ENCODE data around the gene AP1G1.

AP1G1 gene

DNA sequence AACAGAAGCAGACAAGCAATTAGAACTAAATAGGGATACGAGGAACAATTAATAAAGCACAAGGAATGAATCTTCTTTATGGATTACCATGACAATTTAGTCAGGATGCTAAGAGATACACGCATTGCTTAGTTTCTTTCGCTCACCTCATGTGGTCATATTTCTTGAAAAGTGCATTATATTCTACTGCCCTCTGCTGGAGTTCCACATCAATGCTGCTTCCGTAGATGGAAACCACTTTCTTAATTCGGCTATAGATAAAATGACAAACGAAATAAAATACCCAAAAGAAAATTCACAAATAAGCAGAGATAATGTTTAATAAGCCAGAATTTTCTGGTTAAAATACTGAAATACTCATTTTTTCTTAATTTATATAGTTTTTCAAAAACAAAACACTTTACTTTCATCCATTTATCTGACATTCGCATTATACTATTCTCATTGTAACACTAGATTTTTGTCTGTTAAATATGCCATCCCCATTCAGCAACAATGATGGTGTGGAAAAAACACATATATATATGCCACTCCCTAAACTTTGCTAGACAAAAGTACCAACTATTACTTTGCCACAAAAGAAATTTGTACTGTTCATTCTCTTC is 62.1 kb downstream of the AP1G1 start:
- TF ChIP-seq, protein P1, sequence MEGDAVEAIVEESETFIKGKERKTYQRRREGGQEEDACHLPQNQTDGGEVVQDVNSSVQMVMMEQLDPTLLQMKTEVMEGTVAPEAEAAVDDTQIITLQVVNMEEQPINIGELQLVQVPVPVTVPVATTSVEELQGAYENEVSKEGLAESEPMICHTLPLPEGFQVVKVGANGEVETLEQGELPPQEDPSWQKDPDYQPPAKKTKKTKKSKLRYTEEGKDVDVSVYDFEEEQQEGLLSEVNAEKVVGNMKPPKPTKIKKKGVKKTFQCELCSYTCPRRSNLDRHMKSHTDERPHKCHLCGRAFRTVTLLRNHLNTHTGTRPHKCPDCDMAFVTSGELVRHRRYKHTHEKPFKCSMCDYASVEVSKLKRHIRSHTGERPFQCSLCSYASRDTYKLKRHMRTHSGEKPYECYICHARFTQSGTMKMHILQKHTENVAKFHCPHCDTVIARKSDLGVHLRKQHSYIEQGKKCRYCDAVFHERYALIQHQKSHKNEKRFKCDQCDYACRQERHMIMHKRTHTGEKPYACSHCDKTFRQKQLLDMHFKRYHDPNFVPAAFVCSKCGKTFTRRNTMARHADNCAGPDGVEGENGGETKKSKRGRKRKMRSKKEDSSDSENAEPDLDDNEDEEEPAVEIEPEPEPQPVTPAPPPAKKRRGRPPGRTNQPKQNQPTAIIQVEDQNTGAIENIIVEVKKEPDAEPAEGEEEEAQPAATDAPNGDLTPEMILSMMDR (conservative IDR thresholded peaks at IDR 0.05), result peak; percentile 81
- H3K27ac ChIP-seq, result no peak overlapping the region

DNA sequence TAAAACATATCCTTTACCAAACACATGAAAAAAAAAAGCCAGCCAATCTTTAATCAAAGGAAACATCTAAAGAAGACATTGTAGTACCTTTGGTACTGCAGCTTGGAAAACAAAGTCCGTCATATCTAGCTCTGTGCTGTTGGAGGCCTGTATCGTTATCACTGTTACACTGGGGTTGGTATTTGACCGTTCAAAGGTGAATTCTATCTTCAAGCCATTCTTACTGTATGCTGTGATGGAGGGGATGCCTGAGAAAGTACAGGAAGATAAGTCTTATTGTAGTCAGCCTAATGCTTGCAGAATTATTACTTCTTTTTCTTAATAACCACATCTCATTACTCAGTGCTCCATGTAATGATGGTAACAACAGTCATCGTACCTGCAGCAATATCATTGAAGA is 69.8 kb downstream of the AP1G1 start:
- no peak overlapping the region for H3K27ac ChIP-seq
- TF ChIP-seq, protein P1 (conservative IDR thresholded peaks at IDR 0.05), result no peak

DNA sequence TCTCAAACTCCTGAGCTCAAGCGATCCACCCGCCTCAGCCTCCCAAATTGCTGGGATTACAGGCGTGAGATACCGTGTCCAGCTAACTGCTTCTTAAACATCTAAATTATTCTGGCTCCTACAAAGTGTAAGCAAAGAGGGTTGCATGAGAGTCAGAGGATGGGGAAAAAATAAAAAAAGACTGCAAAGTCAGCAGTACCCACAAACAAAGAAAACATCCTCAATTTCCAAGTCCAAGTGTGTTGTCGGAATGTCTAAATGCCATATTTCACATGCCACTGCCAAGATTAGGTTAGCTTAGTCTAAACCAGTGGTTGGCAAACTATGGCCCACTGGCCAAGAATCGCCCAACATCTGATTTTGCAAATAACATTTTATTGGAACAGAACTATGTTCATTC is 71.1 kb downstream of the AP1G1 start:
- TF ChIP-seq, protein P1 (conservative IDR thresholded peaks at IDR 0.05), result no peak
- H3K27ac ChIP-seq, result no peak overlapping the region

DNA sequence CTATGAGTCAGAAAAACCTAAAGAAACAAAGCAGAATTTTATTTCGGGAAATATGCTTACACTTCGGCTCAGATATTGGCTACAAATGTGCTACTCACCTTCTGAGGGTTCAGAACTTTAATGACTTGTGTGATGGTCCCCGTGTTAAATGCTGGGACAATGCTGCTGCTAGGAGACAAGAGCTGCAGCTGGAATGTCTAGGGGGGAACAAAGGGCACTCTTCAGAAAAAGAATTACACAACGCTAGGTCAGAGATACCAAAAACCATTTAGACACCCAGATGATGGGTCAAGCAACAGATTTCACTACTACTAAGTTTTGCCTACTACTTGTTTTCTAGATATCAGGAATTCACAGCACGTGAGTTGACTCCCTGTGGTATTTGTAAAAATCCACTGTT is 74.1 kb downstream of the AP1G1 start:
- no peak overlapping the region for H3K27ac ChIP-seq
- TF ChIP-seq, protein P1 (conservative IDR thresholded peaks at IDR 0.05), result no peak

DNA sequence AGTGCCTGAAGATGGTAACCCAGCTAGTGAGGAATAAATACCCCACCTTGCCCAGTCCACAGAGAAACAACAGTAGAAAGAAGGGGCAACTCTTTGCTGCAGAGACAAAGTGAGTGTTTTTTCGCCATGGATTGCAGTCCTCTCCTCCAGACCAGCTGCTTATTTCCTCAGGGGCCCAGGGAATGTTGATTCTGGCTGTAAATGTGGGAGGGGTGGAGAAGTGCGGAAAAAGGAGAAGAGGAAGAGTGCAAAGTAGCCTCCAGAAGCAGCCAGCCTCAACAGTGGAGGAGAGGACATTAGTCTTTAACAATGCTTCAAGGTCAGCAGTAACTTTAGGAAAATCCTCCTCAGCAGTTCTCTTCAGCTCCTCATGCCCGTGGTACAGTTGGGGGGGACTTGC is 76.0 kb downstream of the AP1G1 start:
- no peak overlapping the region for H3K27ac ChIP-seq
- TF ChIP-seq, protein P1 (conservative IDR thresholded peaks at IDR 0.05), result no peak

DNA sequence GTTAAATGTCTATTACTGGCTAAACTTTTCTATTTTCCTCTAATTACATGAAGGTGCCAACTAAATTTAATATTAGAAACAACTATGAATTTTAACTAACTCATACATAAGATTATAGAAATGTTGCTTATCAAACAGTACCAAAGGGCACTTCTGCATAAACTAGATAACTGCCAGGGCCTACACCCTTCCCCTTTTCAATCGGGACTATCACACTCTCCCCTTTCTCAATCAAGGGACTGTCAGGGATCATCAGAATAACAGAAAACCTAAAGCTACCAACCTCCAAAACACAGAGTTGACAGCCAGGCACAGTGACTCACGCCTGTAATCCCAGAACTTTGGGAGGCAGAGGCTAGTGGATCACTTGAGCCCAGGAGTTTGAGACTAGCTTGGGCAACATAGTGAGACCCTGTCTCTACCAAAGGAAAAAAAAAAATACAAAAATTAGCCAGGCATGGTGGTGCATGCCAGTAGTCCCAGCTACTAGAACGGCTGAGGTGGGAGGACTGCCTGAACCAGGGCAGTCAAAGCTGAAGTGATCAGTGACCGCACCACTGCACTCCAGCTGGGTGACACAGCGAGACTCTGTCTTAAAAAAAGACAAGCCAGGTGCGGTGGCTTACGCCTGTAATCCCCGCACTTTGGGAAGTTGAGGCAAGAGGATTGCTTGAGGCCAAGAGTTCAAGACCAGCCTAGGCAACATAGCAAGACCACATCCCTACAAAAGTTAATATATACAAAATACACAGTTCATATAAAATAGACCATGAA is 80.9 kb downstream of the AP1G1 start:
- H3K27ac ChIP-seq, result no peak overlapping the region
- TF ChIP-seq, protein P1 (conservative IDR thresholded peaks at IDR 0.05), result no peak

DNA sequence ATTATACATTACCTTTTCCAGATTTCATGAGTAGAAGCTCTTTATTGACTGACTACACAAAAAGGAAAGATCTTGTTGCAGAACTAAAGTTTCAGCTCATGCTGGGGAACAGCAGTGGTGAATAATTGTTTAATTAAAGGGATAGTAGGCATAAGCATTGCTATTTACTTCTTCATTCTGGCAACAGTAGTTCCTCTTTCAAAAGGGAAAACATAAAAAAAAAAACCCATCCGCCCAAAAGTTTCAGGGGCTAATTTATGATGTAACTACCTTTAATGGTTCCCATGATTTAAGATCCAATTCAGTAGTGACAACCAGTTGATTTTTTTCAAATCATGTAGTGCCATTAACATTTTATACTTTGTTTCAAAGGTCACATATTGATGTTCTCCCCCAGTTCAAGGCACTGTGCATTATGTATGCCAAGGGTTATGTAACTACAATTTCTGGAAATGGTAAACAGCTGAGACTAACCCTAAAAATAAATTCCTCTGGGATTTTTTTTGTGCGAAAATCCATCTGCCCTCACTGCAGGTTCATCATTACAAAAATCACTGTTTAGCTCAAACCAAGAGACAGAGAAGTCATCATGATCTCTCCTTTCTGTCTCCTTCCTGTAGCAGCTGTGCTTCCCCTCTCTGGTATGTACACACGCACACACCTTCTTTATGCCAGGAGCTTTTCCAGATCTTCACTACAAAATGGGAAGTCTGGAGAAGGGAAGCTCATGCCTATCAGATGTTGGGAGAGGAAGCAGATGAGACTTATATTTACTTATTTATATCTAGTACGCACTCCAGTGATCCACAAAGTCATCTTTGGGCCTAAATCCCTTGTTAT is 81.9 kb downstream of the AP1G1 start:
- TF ChIP-seq, protein P1 (conservative IDR thresholded peaks at IDR 0.05), result no peak
- H3K27ac ChIP-seq, result no peak overlapping the region
